SK-N-SH (cell line): ENCODE results near the gene CSNK1G2. TPM values are rescaled to one million over a fixed set of nuclear protein-coding genes. Genes with fewer than 3 reads are reported as not detected.

Experiments used
- CTCF ChIA-PET: fragments of 300-600, 350-600 bp; formaldehyde crosslinking; extraction: SDS; loops from one replicate; lab custom pipeline; 2021; lab: Yijun Ruan, JAX
- POLR2A ChIA-PET: fragments of 350-600 bp; sonication (Branson Sonifier 250); formaldehyde crosslinking; extraction: SDS; loops from one replicate; lab custom pipeline; 2020; ENCODE audit warnings: antibody characterized with exemption, inconsistent platforms; lab: Yijun Ruan, JAX
- DNase-seq: peaks from one replicate; pipeline ENCODE4 v3.0.0; 2012
- H2AFZ ChIP-seq: fragments of 200-600 bp; sonication (generic); 2 replicates; pipeline ENCODE4 v1.8.1; 2016; ENCODE audit warnings: antibody characterized with exemption, mild to moderate bottlenecking, low read depth
- H3F3A ChIP-seq: fragments of 200-600 bp; sonication (generic); replicated peaks from 2 replicates; pipeline ENCODE3; 2016; ENCODE audit warnings: antibody characterized with exemption, mild to moderate bottlenecking; ENCODE audit not compliant: insufficient read depth
- H3K27ac ChIP-seq, 2 experiments: fragments of 200-500 bp in 1 of 2; fragments of 200-600 bp in 1 of 2; sonication (Bioruptor generic) in 1 of 2; sonication (generic), shearing (Covaris generic) in 1 of 2; 2 replicates each; pipeline versions ENCODE4 v1.5.1 to v1.6.1; 2014 to 2016; ENCODE audit warnings: low read depth in 2 of 2, inconsistent platforms in 1 of 2, low read length in 1 of 2, mild to moderate bottlenecking in 1 of 2, mixed read lengths in 1 of 2
- H3K27me3 ChIP-seq: fragments of 200-600 bp; sonication (generic), shearing (Covaris generic); 2 replicates; pipeline ENCODE4 v1.6.1; 2016; ENCODE audit warnings: mixed run types; ENCODE audit not compliant: insufficient read depth
- H3K36me3 ChIP-seq, 2 experiments: fragments of 200-500 bp in 1 of 2; fragments of 200-600 bp in 1 of 2; sonication (Bioruptor generic) in 1 of 2; sonication (generic) in 1 of 2; replicated peaks in 1 of 2; 2 replicates each; pipeline versions ENCODE3 to v1.5.1; 2014 to 2016; ENCODE audit warnings: low read length in 1 of 2, mild to moderate bottlenecking in 1 of 2; ENCODE audit not compliant: insufficient read depth in 2 of 2, control insufficient read depth in 1 of 2
- H3K4me1 ChIP-seq, 2 experiments: fragments of 200-500 bp in 1 of 2; fragments of 200-600 bp in 1 of 2; sonication (Bioruptor generic) in 1 of 2; sonication (generic), shearing (Covaris generic) in 1 of 2; 2 replicates each; pipeline versions ENCODE4 v1.5.1 to v1.6.1; 2014 to 2016; ENCODE audit warnings: low read depth in 1 of 2, low read length in 1 of 2, mixed run types in 1 of 2; ENCODE audit not compliant: insufficient read depth in 2 of 2, control insufficient read depth in 1 of 2
- H3K4me2 ChIP-seq: fragments of 200-600 bp; sonication (generic), shearing (Covaris generic); 2 replicates; pipeline ENCODE4 v1.6.1; 2017; ENCODE audit warnings: mixed run types
- H3K4me3 ChIP-seq, 2 experiments: fragments of 200-500 bp in 1 of 2; fragments of 200-600 bp in 1 of 2; sonication (Bioruptor generic) in 1 of 2; sonication (generic), shearing (Covaris generic) in 1 of 2; 2 replicates each; pipeline versions ENCODE4 v1.5.1 to v1.8.1; 2014 to 2016; ENCODE audit warnings: low read depth in 2 of 2, inconsistent platforms in 1 of 2, low read length in 1 of 2, mild to moderate bottlenecking in 1 of 2, mixed read lengths in 1 of 2, moderate library complexity in 1 of 2
- H3K79me2 ChIP-seq: fragments of 200-600 bp; sonication (generic); 2 replicates; pipeline ENCODE4 v1.8.1; 2017; ENCODE audit warnings: mild to moderate bottlenecking; ENCODE audit not compliant: insufficient read depth
- H3K9ac ChIP-seq: fragments of 200-600 bp; sonication (generic); 2 replicates; pipeline ENCODE4 v1.6.1; 2017; ENCODE audit warnings: mixed run types
- H3K9me2 ChIP-seq: fragments of 200-600 bp; sonication (generic); 2 replicates; pipeline ENCODE4 v1.6.1; 2017; ENCODE audit warnings: mixed run types
- H3K9me3 ChIP-seq: fragments of 200-600 bp; sonication (generic); 2 replicates; pipeline ENCODE4 v1.6.1; 2017; ENCODE audit warnings: mixed run types, mild to moderate bottlenecking, moderate library complexity
- H4K20me1 ChIP-seq: fragments of 200-600 bp; sonication (generic); 2 replicates; pipeline ENCODE4 v1.6.1; 2017; ENCODE audit warnings: mild to moderate bottlenecking, mixed run types; ENCODE audit not compliant: insufficient read depth
- CTCF ChIP-seq: fragments of 200-600 bp; sonication (generic); IDR thresholded peaks from 2 replicates; pipeline ENCODE4 v1.6.1; 2017; ENCODE audit warnings: antibody characterized with exemption, mild to moderate bottlenecking, moderate library complexity
- EZH2phosphoT487 ChIP-seq: fragments of 200-600 bp; sonication (generic); IDR thresholded peaks from 2 replicates; pipeline ENCODE4 v1.6.1; 2017; ENCODE audit warnings: low read depth, mixed run types, mild to moderate bottlenecking, antibody characterized with exemption, moderate library complexity, borderline replicate concordance
- GABPA ChIP-seq: IDR thresholded peaks from 2 replicates; pipeline ENCODE4 v1.4.0; 2012; ENCODE audit warnings: low read depth, mild to moderate bottlenecking
- MAX ChIP-seq: IDR thresholded peaks from 2 replicates; pipeline ENCODE4 v1.4.0; 2012; ENCODE audit warnings: low read depth
- NFIC ChIP-seq: IDR thresholded peaks from 2 replicates; pipeline ENCODE4 v1.4.0; 2012; ENCODE audit warnings: borderline replicate concordance
- NRF1 ChIP-seq: IDR thresholded peaks from 2 replicates; pipeline ENCODE4 v1.6.1; 2012; ENCODE audit warnings: low read depth, mild to moderate bottlenecking, low read length
- PBX3 ChIP-seq: IDR thresholded peaks from 2 replicates; pipeline ENCODE4; 2012
- POLR2AphosphoS5 ChIP-seq: IDR thresholded peaks from 2 replicates; pipeline ENCODE4 v1.6.1; 2012; ENCODE audit warnings: low read depth, low read length
- RAD21 ChIP-seq: IDR thresholded peaks from 2 replicates; pipeline ENCODE4 v1.6.1; 2012; ENCODE audit warnings: mild to moderate bottlenecking, low read length
- RCOR1 ChIP-seq: fragments of 150-350 bp; IDR thresholded peaks from 2 replicates; pipeline ENCODE4 v1.6.1; 2017; ENCODE audit warnings: antibody characterized with exemption, low read length
- RXRA ChIP-seq: IDR thresholded peaks from 2 replicates; pipeline ENCODE4 v1.4.0; 2012; ENCODE audit warnings: low read depth, mild to moderate bottlenecking, borderline replicate concordance
- SIN3A ChIP-seq: IDR thresholded peaks from 2 replicates; pipeline ENCODE4 v1.6.1; 2012; ENCODE audit warnings: low read depth, mild to moderate bottlenecking, low read length, moderate library complexity, borderline replicate concordance
- SMC3 ChIP-seq: IDR thresholded peaks from 2 replicates; pipeline ENCODE4 v1.6.1; 2012; ENCODE audit warnings: low read depth, low read length, improper control_type of control experiment
- USF1 ChIP-seq: IDR thresholded peaks from 2 replicates; pipeline ENCODE4 v1.4.0; 2012; ENCODE audit warnings: low read depth, borderline replicate concordance
- WGBS: methylation state at CpG from one replicate; pipeline ENCODE4 v1.1.6; 2017; ENCODE audit warnings: low lambda C conversion rate; 5-methylcytosine and 5-hydroxymethylcytosine counted together
- polyA plus RNA-seq, 3 experiments: library from polyadenylated mRNA; depleted of rRNA; stranded (reverse); fragments of >200 nt; gene quantifications; 2 replicates each; pipeline ENCODE4 v1.2.3, GENCODE V29; 2012

The CSNK1G2 gene
- polyA plus RNA-seq, 1 of the 3 experiments (the other 2 are of a cell fraction), result 79.4 TPM

- Histone ChIP-seq H4K20me1 (no peaks in the 10 kb centered on the region), H3K79me2 (no peaks in the 10 kb centered on the region), H3K9ac (no peak overlapping the region), H3K4me3 (no peak overlapping the region), H2AFZ (no peak overlapping the region), H3K9me3 (no peaks in the 10 kb centered on the region), H3K4me1 (no peaks in the 10 kb centered on the region), H3K9me2 (no peaks in the 10 kb centered on the region), H3K4me2 (no peak overlapping the region), H3K27me3 (no peaks in the 10 kb centered on the region), H3F3A (no peaks in the 10 kb centered on the region), H3K36me3 (peaks cover 0 to 39% of the 10 kb centered on the region in 2 experiments), H3K27ac (no peak overlapping the region)
- DNase-seq, result no peak
- no peak for TF ChIP-seq MAX
- TF ChIP-seq RCOR1, result no peak
- TF ChIP-seq SIN3A, result no peak
- no peak for TF ChIP-seq RAD21
- TF ChIP-seq USF1, result no peak
- no peak for TF ChIP-seq NRF1
- TF ChIP-seq EZH2phosphoT487, result no peak
- TF ChIP-seq NFIC, result no peak
- no peak for TF ChIP-seq RXRA
- TF ChIP-seq PBX3, result no peak
- WGBS, result 96% methylated on average over 8 of the region's 19 CpGs
- ChIA-PET POLR2A (no interaction called here), CTCF (interaction anchor here (0.6 kb wide), 1 partner anchor 13 kb away, joined by 3 read pairs; no protein-coding TSS in a partner anchor)
These were observed 19.6 kb upstream of the CSNK1G2 start for GRCh38 chr19:1921326-1921725.

GRCh38 chr19:1921825-1922224, 19.1 kb upstream of the CSNK1G2 start:
- Histone ChIP-seq H3F3A (no peaks in the 10 kb centered on the region), H3K36me3 (peaks cover 0 to 37% of the 10 kb centered on the region in 2 experiments), H4K20me1 (no peaks in the 10 kb centered on the region), H3K79me2 (no peaks in the 10 kb centered on the region), H3K9ac (no peak overlapping the region), H3K4me3 (no peak overlapping the region), H3K27me3 (no peaks in the 10 kb centered on the region), H3K9me2 (no peaks in the 10 kb centered on the region), H3K4me2 (no peak overlapping the region), H3K9me3 (no peaks in the 10 kb centered on the region), H3K27ac (no peak overlapping the region), H3K4me1 (no peaks in the 10 kb centered on the region), H2AFZ (no peak overlapping the region)
- CTCF ChIA-PET, result no interaction called here
- POLR2A ChIA-PET, result no interaction called here
- WGBS, result 98% methylated on average over 14 of the region's 15 CpGs
- no peak for DNase-seq
- TF ChIP-seq GABPA (no peak), RCOR1 (no peak), POLR2AphosphoS5 (no peak), CTCF (no peak), SMC3 (no peak)
